Measurements from ENCODE around the gene C1orf159. TPM values are rescaled to one million over a fixed set of nuclear protein-coding genes. Genes with fewer than 3 reads are reported as not detected.

The C1orf159 gene
- polyA plus RNA-seq, 3 donors = 3.0 to 18.8 (median 3.3) TPM

DNA sequence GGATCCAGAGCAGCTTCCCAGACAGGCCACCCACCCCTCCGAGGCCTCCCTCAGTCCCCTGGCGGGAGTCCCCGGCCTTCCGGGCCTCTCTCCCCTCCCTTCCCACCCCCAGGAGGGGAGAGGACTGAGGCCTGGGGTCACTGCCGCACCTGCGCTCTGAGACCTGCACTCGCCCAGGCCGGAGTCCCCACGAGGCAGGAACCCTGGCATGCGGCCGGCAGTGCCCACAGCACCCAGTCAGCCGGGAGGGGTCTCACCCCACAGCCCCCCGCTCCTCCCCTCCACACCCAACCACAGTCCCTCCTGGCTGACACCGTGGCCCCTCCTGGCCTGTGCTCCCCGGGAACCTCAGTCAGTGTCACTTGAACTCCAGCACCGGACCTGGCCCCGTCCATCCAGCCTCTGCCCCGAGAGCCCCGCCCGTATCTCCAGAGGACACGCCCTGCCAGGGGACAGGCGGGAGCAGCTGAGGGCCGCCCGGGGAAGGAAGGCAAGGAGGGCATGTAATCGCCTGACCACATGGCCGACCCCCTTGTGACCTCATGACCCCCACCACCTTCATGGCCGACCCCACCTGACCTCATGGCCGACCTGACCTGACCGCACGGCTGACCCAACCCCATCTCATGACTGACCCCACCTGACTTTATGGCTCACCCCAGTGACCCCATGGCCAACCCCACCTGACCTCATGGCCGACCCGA is 29.1 kb upstream of the C1orf159 start:
- Histone ChIP-seq H2AFZ (ENCODE audit: insufficient read depth, low read depth, low read length, poor library complexity, severe bottlenecking) (peak overlapping the region; percentile 72), H3K4me2 (replicated peaks; ENCODE audit: extremely low read depth, low read length, poor library complexity, severe bottlenecking) (no peak overlapping the region), H3K4me3 (replicated peaks in 1 of 3; ENCODE audit: low read depth in 2 of 3, low read length in 3 of 3) (no peak overlapping the region), H3K4me1 (ENCODE audit: control insufficient read depth in 1 of 2, insufficient read depth in 2 of 2, low read length in 2 of 2) (peaks cover 3 to 10% of the 10 kb centered on the region in 2 donors), H4K20me1 (ENCODE audit: insufficient read depth, low read length) (no peaks in the 10 kb centered on the region), H3K79me2 (ENCODE audit: insufficient read depth, low read length) (no peaks in the 10 kb centered on the region), H3K9ac (ENCODE audit: insufficient read depth, low read length, poor library complexity, severe bottlenecking) (no peak overlapping the region), H3K27me3 (ENCODE audit: control insufficient read depth in 2 of 2, insufficient read depth in 2 of 2, low read length in 2 of 2) (peaks cover 0 to 4% of the 10 kb centered on the region in 2 donors), H3K36me3 (replicated peaks in 1 of 2; ENCODE audit: control insufficient read depth in 1 of 2, insufficient read depth in 2 of 2, low read length in 2 of 2) (no peaks in the 10 kb centered on the region), H3K27ac (ENCODE audit: low read depth in 1 of 2, low read length in 2 of 2) (no peak overlapping the region), H3K9me3 (replicated peaks in 1 of 2; ENCODE audit: control insufficient read depth in 1 of 2, insufficient read depth in 1 of 2, low read length in 2 of 2) (no peaks in the 10 kb centered on the region)
- Mint-ChIP-seq H3K27me3 (ENCODE audit: low read depth in 3 of 3) (peaks cover 1 to 18% (median 11%) of the 10 kb centered on the region in 3 donors), H3K4me1 (peaks cover 2% of the 10 kb centered on the region), H3K27ac (no peak overlapping the region), H3K9me3 (no peaks in the 10 kb centered on the region), H3K4me3 (no peak overlapping the region), H3K36me3 (no peaks in the 10 kb centered on the region)
- 86% methylated on average over 15 of the region's 32 CpGs for WGBS (ENCODE audit: insufficient coverage)
- TF ChIP-seq, protein P1, sequence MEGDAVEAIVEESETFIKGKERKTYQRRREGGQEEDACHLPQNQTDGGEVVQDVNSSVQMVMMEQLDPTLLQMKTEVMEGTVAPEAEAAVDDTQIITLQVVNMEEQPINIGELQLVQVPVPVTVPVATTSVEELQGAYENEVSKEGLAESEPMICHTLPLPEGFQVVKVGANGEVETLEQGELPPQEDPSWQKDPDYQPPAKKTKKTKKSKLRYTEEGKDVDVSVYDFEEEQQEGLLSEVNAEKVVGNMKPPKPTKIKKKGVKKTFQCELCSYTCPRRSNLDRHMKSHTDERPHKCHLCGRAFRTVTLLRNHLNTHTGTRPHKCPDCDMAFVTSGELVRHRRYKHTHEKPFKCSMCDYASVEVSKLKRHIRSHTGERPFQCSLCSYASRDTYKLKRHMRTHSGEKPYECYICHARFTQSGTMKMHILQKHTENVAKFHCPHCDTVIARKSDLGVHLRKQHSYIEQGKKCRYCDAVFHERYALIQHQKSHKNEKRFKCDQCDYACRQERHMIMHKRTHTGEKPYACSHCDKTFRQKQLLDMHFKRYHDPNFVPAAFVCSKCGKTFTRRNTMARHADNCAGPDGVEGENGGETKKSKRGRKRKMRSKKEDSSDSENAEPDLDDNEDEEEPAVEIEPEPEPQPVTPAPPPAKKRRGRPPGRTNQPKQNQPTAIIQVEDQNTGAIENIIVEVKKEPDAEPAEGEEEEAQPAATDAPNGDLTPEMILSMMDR (IDR thresholded peaks at IDR 0.05) = no peak
- no peak for DNase-seq
- intact Hi-C loops (cut with micrococcal nuclease) = no loop called here

DNA sequence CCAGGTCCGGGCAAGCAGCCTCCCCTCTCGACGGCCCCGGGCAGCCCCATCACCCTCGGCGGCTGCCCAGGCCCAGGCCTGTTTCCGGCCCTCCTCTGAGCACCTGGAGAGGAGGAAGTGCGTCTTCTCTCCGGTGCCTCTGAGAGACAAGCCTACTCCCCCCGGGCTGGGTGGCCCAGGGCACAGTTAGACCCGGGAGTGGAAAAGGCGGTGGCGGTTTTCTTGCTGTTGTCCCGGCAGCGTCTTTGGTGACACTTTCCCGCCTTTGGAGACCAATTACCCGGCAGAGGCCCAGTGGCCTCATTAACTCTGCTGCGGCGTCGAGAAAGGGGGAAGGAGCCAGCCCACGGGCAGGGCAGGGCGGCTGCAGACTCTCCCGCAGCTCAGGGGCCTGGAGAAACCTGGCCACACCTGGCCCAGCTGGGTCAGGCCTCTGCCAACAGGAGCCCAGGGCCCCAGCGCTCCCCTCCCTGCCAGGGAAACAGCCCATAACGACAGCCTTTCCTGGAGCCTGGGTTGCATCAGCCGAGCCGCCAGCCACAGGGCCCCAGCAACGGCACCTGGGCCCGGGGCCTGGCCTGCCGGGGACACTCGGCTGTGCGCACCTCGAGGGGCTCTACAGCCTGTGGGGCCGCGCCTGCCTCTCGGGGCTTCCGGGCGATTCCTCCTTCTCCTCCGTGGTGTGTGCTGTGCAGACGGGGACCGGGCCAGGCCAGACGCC is 28.4 kb upstream of the C1orf159 start:
- WGBS (ENCODE audit: insufficient coverage) = 12% methylated on average over 32 of the region's 42 CpGs
- Mint-ChIP-seq H3K36me3 (no peaks in the 10 kb centered on the region), H3K27me3 (ENCODE audit: low read depth in 3 of 3) (peaks cover 1 to 18% (median 11%) of the 10 kb centered on the region in 3 donors), H3K27ac (no peak overlapping the region), H3K9me3 (no peaks in the 10 kb centered on the region), H3K4me3 (peak overlapping the region in 1 of 2 donors; percentile 21), H3K4me1 (peaks cover 2% of the 10 kb centered on the region)
- no peak overlapping the region for H3K4me3 ChIP-seq (replicated peaks in 1 of 3; ENCODE audit: low read depth in 2 of 3, low read length in 3 of 3)
- H3K9ac ChIP-seq (ENCODE audit: insufficient read depth, low read length, poor library complexity, severe bottlenecking) = no peak overlapping the region
- H3K27ac ChIP-seq (ENCODE audit: low read depth in 1 of 2, low read length in 2 of 2) = no peak overlapping the region
- TF ChIP-seq, protein P1 (IDR thresholded peaks at IDR 0.05) = no peak
- intact Hi-C loops (cut with micrococcal nuclease) = no loop called here
- H4K20me1 ChIP-seq (ENCODE audit: insufficient read depth, low read length) = no peaks in the 10 kb centered on the region
- peaks cover 0 to 4% of the 10 kb centered on the region in 2 donors for H3K27me3 ChIP-seq (ENCODE audit: control insufficient read depth in 2 of 2, insufficient read depth in 2 of 2, low read length in 2 of 2)
- no peak overlapping the region for H3K4me2 ChIP-seq (replicated peaks; ENCODE audit: extremely low read depth, low read length, poor library complexity, severe bottlenecking)
- DNase-seq = no peak
- peaks cover 3 to 10% of the 10 kb centered on the region in 2 donors for H3K4me1 ChIP-seq (ENCODE audit: control insufficient read depth in 1 of 2, insufficient read depth in 2 of 2, low read length in 2 of 2)
- no peaks in the 10 kb centered on the region for H3K9me3 ChIP-seq (replicated peaks in 1 of 2; ENCODE audit: control insufficient read depth in 1 of 2, insufficient read depth in 1 of 2, low read length in 2 of 2)
- no peaks in the 10 kb centered on the region for H3K79me2 ChIP-seq (ENCODE audit: insufficient read depth, low read length)
- H3K36me3 ChIP-seq (replicated peaks in 1 of 2; ENCODE audit: control insufficient read depth in 1 of 2, insufficient read depth in 2 of 2, low read length in 2 of 2) = no peaks in the 10 kb centered on the region
- H2AFZ ChIP-seq (ENCODE audit: insufficient read depth, low read depth, low read length, poor library complexity, severe bottlenecking) = peak overlapping the region; percentile 72
